Measurements from ENCODE around the gene GTF2IRD1. TPM values are rescaled to one million over a fixed set of nuclear protein-coding genes. Genes with fewer than 3 reads are reported as not detected.
"Not testable (repeated sequence)": the region's sequence is repeated elsewhere in the genome, so short reads cannot be mapped to it uniquely, and the experiment has no call there.

The GTF2IRD1 gene
- total RNA-seq, 5 donors from 2014 or later (not counting 1 experiment from before 2014, with no cell fraction given): 1.2 to 6.9 (median 3.3) TPM

- Mint-ChIP-seq H3K4me3 (no peak overlapping the region), H3K27ac (peak overlapping the region in 1 of 2 donors; percentile 5), H3K9me3 (no peaks in the 10 kb centered on the region), H3K4me1 (no peaks in the 10 kb centered on the region), H3K36me3 (no peaks in the 10 kb centered on the region), H3K27me3 (no peaks in the 10 kb centered on the region)
- Histone ChIP-seq H3K27me3 (replicated peaks in 1 of 2; ENCODE audit: control insufficient read depth in 2 of 2, extremely low read depth in 1 of 2, insufficient read depth in 2 of 2, low read length in 1 of 2) (no peaks in the 10 kb centered on the region), H3K27ac (ENCODE audit: low read length) (no peak overlapping the region), H3K36me3 (ENCODE audit: control insufficient read depth in 2 of 2, extremely low read depth in 1 of 2, insufficient read depth in 1 of 2, low read length in 1 of 2) (no peaks in the 10 kb centered on the region), H3K4me3 (ENCODE audit: control insufficient read depth in 1 of 2, extremely low read depth in 1 of 2, low read length in 1 of 2) (no peak overlapping the region), H3K4me1 (ENCODE audit: control insufficient read depth in 1 of 2, extremely low read depth in 1 of 2, insufficient read depth in 2 of 2, low read length in 2 of 2) (peaks cover 0 to 2% of the 10 kb centered on the region in 2 experiments), H3K9me3 (no peaks in the 10 kb centered on the region)
- 80% methylated on average over 7 of the region's 8 CpGs for WGBS (ENCODE audit: insufficient coverage)
- POLR2A ChIA-PET: no interaction called here
- CTCF ChIA-PET: no interaction called here
- ATAC-seq (replicated peaks in 1 of 4) (no peak), DNase-seq (no peak)
Observed at GRCh38 chr7:74632505-74632904, 178.8 kb downstream of the GTF2IRD1 start.

GRCh38 chr7:74633451-74633921, 179.8 kb downstream of the GTF2IRD1 start:
- no peak for ATAC-seq (replicated peaks in 1 of 4)
- CTCF ChIA-PET: no interaction called here
- H3K27me3 ChIP-seq (replicated peaks in 1 of 2; ENCODE audit: control insufficient read depth in 2 of 2, extremely low read depth in 1 of 2, insufficient read depth in 2 of 2, low read length in 1 of 2): no peaks in the 10 kb centered on the region
- H3K4me3 ChIP-seq (ENCODE audit: control insufficient read depth in 1 of 2, extremely low read depth in 1 of 2, low read length in 1 of 2): no peak overlapping the region
- no peaks in the 10 kb centered on the region for H3K27me3 Mint-ChIP-seq
- H3K9me3 Mint-ChIP-seq: no peaks in the 10 kb centered on the region
- POLR2A ChIA-PET: no interaction called here
- H3K4me1 Mint-ChIP-seq: no peaks in the 10 kb centered on the region
- H3K4me3 Mint-ChIP-seq: no peak overlapping the region
- WGBS (ENCODE audit: insufficient coverage): 88% methylated on average over 8 of the region's 9 CpGs
- no peaks in the 10 kb centered on the region for H3K36me3 Mint-ChIP-seq
- H3K27ac ChIP-seq (ENCODE audit: low read length): no peak overlapping the region
- DNase-seq: no peak
- H3K27ac Mint-ChIP-seq: no peak overlapping the region
- no peaks in the 10 kb centered on the region for H3K36me3 ChIP-seq (ENCODE audit: control insufficient read depth in 2 of 2, extremely low read depth in 1 of 2, insufficient read depth in 1 of 2, low read length in 1 of 2)
- H3K4me1 ChIP-seq (ENCODE audit: control insufficient read depth in 1 of 2, extremely low read depth in 1 of 2, insufficient read depth in 2 of 2, low read length in 2 of 2): peaks cover 0 to 2% of the 10 kb centered on the region in 2 experiments
- no peaks in the 10 kb centered on the region for H3K9me3 ChIP-seq

GRCh38 chr7:74637745-74638144, 184.0 kb downstream of the GTF2IRD1 start:
- H3K4me3 Mint-ChIP-seq: no peak overlapping the region

GRCh38 chr7:74650055-74650454, 196.3 kb downstream of the GTF2IRD1 start:
- H3K4me1 ChIP-seq (ENCODE audit: control insufficient read depth in 1 of 2, extremely low read depth in 1 of 2, insufficient read depth in 2 of 2, low read length in 2 of 2); H3K36me3 Mint-ChIP-seq; H3K27me3 ChIP-seq (replicated peaks in 1 of 2; ENCODE audit: control insufficient read depth in 2 of 2, extremely low read depth in 1 of 2, insufficient read depth in 2 of 2, low read length in 1 of 2); POLR2A ChIA-PET; H3K36me3 ChIP-seq (ENCODE audit: control insufficient read depth in 2 of 2, extremely low read depth in 1 of 2, insufficient read depth in 1 of 2, low read length in 1 of 2); H3K9me3 ChIP-seq; H3K9me3 Mint-ChIP-seq; CTCF ChIA-PET; H3K27me3 Mint-ChIP-seq: not testable (repeated sequence)
- WGBS (ENCODE audit: insufficient coverage): no CpG with 5 or more reads among the region's 11 CpGs
- Histone ChIP-seq H3K4me3 (ENCODE audit: control insufficient read depth in 1 of 2, extremely low read depth in 1 of 2, low read length in 1 of 2) (peak overlapping the region; percentile 23 to 43), H3K27ac (ENCODE audit: low read length) (peak overlapping the region; percentile 85)
- H3K4me1 Mint-ChIP-seq: peaks cover 15 to 32% (median 30%) of the 10 kb centered on the region in 3 donors
- DNase-seq (peak; percentile 17 to 79 (median 45)), ATAC-seq (replicated peaks in 1 of 4) (peak; percentile 90 to 93 (median 91))
- H3K4me3 Mint-ChIP-seq: peak overlapping the region; percentile 85 to 89 (median 87)
- H3K27ac Mint-ChIP-seq: peak overlapping the region; percentile 96

More at GRCh38 chr7:74637745-74638144, 184.0 kb downstream of the GTF2IRD1 start:
- Histone ChIP-seq H3K4me1 (ENCODE audit: control insufficient read depth in 1 of 2, extremely low read depth in 1 of 2, insufficient read depth in 2 of 2, low read length in 2 of 2) (peaks cover 0 to 2% of the 10 kb centered on the region in 2 experiments), H3K36me3 (ENCODE audit: control insufficient read depth in 2 of 2, extremely low read depth in 1 of 2, insufficient read depth in 1 of 2, low read length in 1 of 2) (no peaks in the 10 kb centered on the region), H3K9me3 (no peaks in the 10 kb centered on the region), H3K27me3 (replicated peaks in 1 of 2; ENCODE audit: control insufficient read depth in 2 of 2, extremely low read depth in 1 of 2, insufficient read depth in 2 of 2, low read length in 1 of 2) (peaks cover 0 to 6% of the 10 kb centered on the region in 2 experiments), H3K4me3 (ENCODE audit: control insufficient read depth in 1 of 2, extremely low read depth in 1 of 2, low read length in 1 of 2) (no peak overlapping the region), H3K27ac (ENCODE audit: low read length) (no peak overlapping the region)
- ChIA-PET POLR2A (no interaction called here), CTCF (no interaction called here)
- H3K36me3 Mint-ChIP-seq: no peaks in the 10 kb centered on the region
- H3K27me3 Mint-ChIP-seq: no peaks in the 10 kb centered on the region
- WGBS (ENCODE audit: insufficient coverage): 100% methylated on average over 2 of the region's 7 CpGs
- ATAC-seq (replicated peaks in 1 of 4) (no peak), DNase-seq (no peak)
- no peaks in the 10 kb centered on the region for H3K4me1 Mint-ChIP-seq
- no peaks in the 10 kb centered on the region for H3K9me3 Mint-ChIP-seq
- H3K27ac Mint-ChIP-seq: no peak overlapping the region

GRCh38 chr7:74650493-74651132, 196.9 kb downstream of the GTF2IRD1 start:
- POLR2A ChIA-PET: interaction anchor here in 1 of 2 donors (0.5 kb wide), 1 partner anchor 20 kb away, joined by 6 read pairs; no protein-coding TSS in a partner anchor
- peak overlapping the region; percentile 85 to 89 (median 87) for H3K4me3 Mint-ChIP-seq

GRCh38 chr7:74651133-74651504, 197.4 kb downstream of the GTF2IRD1 start:
- CTCF ChIA-PET: interaction anchor here in 1 of 2 donors (0.6 kb wide), 1 partner anchor 25 kb away, joined by 5 read pairs; no protein-coding TSS in a partner anchor
- not testable (repeated sequence) for ATAC-seq (replicated peaks in 1 of 4); H3K4me3 ChIP-seq (ENCODE audit: control insufficient read depth in 1 of 2, extremely low read depth in 1 of 2, low read length in 1 of 2); H3K27me3 ChIP-seq (replicated peaks in 1 of 2; ENCODE audit: control insufficient read depth in 2 of 2, extremely low read depth in 1 of 2, insufficient read depth in 2 of 2, low read length in 1 of 2); H3K36me3 ChIP-seq (ENCODE audit: control insufficient read depth in 2 of 2, extremely low read depth in 1 of 2, insufficient read depth in 1 of 2, low read length in 1 of 2); H3K9me3 ChIP-seq; H3K27ac ChIP-seq (ENCODE audit: low read length); DNase-seq; H3K9me3 Mint-ChIP-seq; H3K27me3 Mint-ChIP-seq; H3K36me3 Mint-ChIP-seq
- H3K4me1 ChIP-seq (ENCODE audit: control insufficient read depth in 1 of 2, extremely low read depth in 1 of 2, insufficient read depth in 2 of 2, low read length in 2 of 2): peaks cover 14 to 15% of the 10 kb centered on the region in 2 experiments
- no CpG with 5 or more reads among the region's 12 CpGs for WGBS (ENCODE audit: insufficient coverage)
- Mint-ChIP-seq H3K4me3 (peak overlapping the region; percentile 85 to 89 (median 87)), H3K4me1 (peaks cover 26 to 43% (median 41%) of the 10 kb centered on the region in 3 donors), H3K27ac (peak overlapping the region; percentile 96)
- POLR2A ChIA-PET: interaction anchor here in 1 of 2 donors (0.5 kb wide), 1 partner anchor 20 kb away, joined by 6 read pairs; no protein-coding TSS in a partner anchor

More at GRCh38 chr7:74650493-74651132, 196.9 kb downstream of the GTF2IRD1 start:
- Mint-ChIP-seq H3K4me1 (peaks cover 21 to 38% (median 35%) of the 10 kb centered on the region in 3 donors), H3K27ac (peak overlapping the region; percentile 96)
- not testable (repeated sequence) for H3K27me3 Mint-ChIP-seq; H3K27me3 ChIP-seq (replicated peaks in 1 of 2; ENCODE audit: control insufficient read depth in 2 of 2, extremely low read depth in 1 of 2, insufficient read depth in 2 of 2, low read length in 1 of 2); H3K9me3 ChIP-seq; H3K9me3 Mint-ChIP-seq; H3K36me3 Mint-ChIP-seq; H3K36me3 ChIP-seq (ENCODE audit: control insufficient read depth in 2 of 2, extremely low read depth in 1 of 2, insufficient read depth in 1 of 2, low read length in 1 of 2)
- Histone ChIP-seq H3K4me3 (ENCODE audit: control insufficient read depth in 1 of 2, extremely low read depth in 1 of 2, low read length in 1 of 2) (peak overlapping the region in 1 of 2 donors; percentile 43), H3K4me1 (ENCODE audit: control insufficient read depth in 1 of 2, extremely low read depth in 1 of 2, insufficient read depth in 2 of 2, low read length in 2 of 2) (peaks cover 8 to 12% of the 10 kb centered on the region in 2 experiments), H3K27ac (ENCODE audit: low read length) (peak overlapping the region; percentile 85)
- WGBS (ENCODE audit: insufficient coverage): no CpG with 5 or more reads among the region's 9 CpGs
- DNase-seq (peak in 1 of 35 experiments; percentile 30), ATAC-seq (replicated peaks in 1 of 4) (peak; percentile 68 to 73 (median 70))
- CTCF ChIA-PET: interaction anchor here in 1 of 2 donors (0.6 kb wide), 1 partner anchor 25 kb away, joined by 5 read pairs; no protein-coding TSS in a partner anchor
